Gastroesophageal sphincter (tissue), 4 donors: ENCODE results near the gene ERCC4. TPM values are rescaled to one million over a fixed set of nuclear protein-coding genes. Genes with fewer than 3 reads are reported as not detected.

Experiments
- ATAC-seq: fragments of 150-250 bp; one replicate; pipeline ENCODE4 v1.9.1; 2016; ENCODE audit warnings: mild to moderate bottlenecking, moderate library complexity
- H3K27ac ChIP-seq, 4 donors: fragments of 200-600 bp; sonication (generic) in 3 of 4; 1 replicate in 3 of 4; 2 replicates in 1 of 4; pipeline ENCODE4 v1.5.1; 2016 to 2019
- H3K27me3 ChIP-seq: fragments of 200-600 bp; sonication (generic); one replicate; pipeline ENCODE4 v1.5.1; 2019
- H3K36me3 ChIP-seq, 2 donors: fragments of 200-600 bp; sonication (generic); one replicate each; pipeline ENCODE4 v1.5.1; 2019; ENCODE audit warnings: control low read depth in 1 of 2
- H3K4me1 ChIP-seq, 3 donors: fragments of 200-600 bp; sonication (generic); 1 replicate in 2 of 3; 2 replicates in 1 of 3; pipeline ENCODE4 v1.5.1; 2016 to 2019; ENCODE audit warnings: control low read depth in 2 of 3
- H3K4me3 ChIP-seq, 2 donors: fragments of 200-600 bp; sonication (generic); one replicate each; pipeline ENCODE4 v1.5.1; 2019; ENCODE audit warnings: mild to moderate bottlenecking in 1 of 2, moderate library complexity in 1 of 2
- H3K9me3 ChIP-seq, 3 donors: fragments of 200-600 bp; sonication (generic); one replicate each; pipeline ENCODE4 v1.5.1; 2017 to 2019; ENCODE audit warnings: control low read depth in 2 of 3
- EP300 ChIP-seq: sonication (generic); formaldehyde crosslinking; IDR thresholded peaks from one replicate; pipeline ENCODE4 v1.6.1; 2017; ENCODE audit warnings: antibody characterized with exemption, mild to moderate bottlenecking
- POLR2A ChIP-seq, 2 donors: fragments of 450-650 bp; IDR thresholded peaks; one replicate each; pipeline ENCODE4 v1.6.1; 2017; ENCODE audit warnings: antibody characterized with exemption in 2 of 2, mild to moderate bottlenecking in 2 of 2, moderate library complexity in 1 of 2
- POLR2AphosphoS5 ChIP-seq: sonication (generic); formaldehyde crosslinking; IDR thresholded peaks from one replicate; pipeline ENCODE4 v1.6.1; 2017; ENCODE audit warnings: antibody characterized with exemption
- WGBS, 2 donors: methylation state at CpG; one replicate each; pipeline ENCODE4 v1.1.5; 2018; ENCODE audit warnings: low coverage in 1 of 2; 5-methylcytosine and 5-hydroxymethylcytosine counted together
- total RNA-seq, 4 donors: library from RNA; depleted of rRNA; stranded (reverse); fragments of >200 nt; gene quantifications; one replicate each; pipeline ENCODE4 v1.1.0, GENCODE V29; 2016
- TF ChIP-seq, protein P1 (sequence below), 4 experiments: fragments of 200-600 bp in 2 of 4; fragments of 450-650 bp in 2 of 4; sonication (generic) in 1 of 4; IDR thresholded peaks; one replicate each; pipeline ENCODE4 v1.5.1; 2017 to 2019; ENCODE audit warnings: antibody characterized with exemption in 4 of 4, mild to moderate bottlenecking in 2 of 4, moderate library complexity in 2 of 4

ERCC4 gene
- total RNA-seq, 4 donors from 2014 or later = 6.3 to 12.5 (median 9.2) TPM

DNA sequence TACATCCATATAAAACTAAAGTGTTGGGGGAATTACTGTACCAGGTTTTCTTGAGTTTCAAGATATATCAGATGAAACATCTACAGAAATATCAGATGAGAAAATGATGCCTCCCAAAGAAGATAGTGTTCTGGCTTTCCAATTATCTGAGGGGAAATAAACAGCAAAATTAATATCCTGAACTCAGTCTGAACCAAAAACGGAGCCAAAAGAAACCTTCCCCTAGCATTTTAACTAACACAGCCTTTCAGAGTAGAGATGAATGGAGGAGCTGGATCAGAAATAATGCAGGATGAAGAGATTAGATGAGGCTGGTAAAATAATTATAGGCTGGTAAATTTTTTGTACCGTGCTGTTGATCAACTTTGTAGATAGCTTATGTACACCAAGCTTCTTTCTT lies 16.2 kb downstream of the ERCC4 start:
- H3K27ac ChIP-seq = no peak overlapping the region
- no peak for ATAC-seq
- TF ChIP-seq EP300 = no peak
- TF ChIP-seq POLR2AphosphoS5 = no peak
- TF ChIP-seq POLR2A (IDR thresholded peaks at IDR 0.05) = no peak
- TF ChIP-seq, protein P1, sequence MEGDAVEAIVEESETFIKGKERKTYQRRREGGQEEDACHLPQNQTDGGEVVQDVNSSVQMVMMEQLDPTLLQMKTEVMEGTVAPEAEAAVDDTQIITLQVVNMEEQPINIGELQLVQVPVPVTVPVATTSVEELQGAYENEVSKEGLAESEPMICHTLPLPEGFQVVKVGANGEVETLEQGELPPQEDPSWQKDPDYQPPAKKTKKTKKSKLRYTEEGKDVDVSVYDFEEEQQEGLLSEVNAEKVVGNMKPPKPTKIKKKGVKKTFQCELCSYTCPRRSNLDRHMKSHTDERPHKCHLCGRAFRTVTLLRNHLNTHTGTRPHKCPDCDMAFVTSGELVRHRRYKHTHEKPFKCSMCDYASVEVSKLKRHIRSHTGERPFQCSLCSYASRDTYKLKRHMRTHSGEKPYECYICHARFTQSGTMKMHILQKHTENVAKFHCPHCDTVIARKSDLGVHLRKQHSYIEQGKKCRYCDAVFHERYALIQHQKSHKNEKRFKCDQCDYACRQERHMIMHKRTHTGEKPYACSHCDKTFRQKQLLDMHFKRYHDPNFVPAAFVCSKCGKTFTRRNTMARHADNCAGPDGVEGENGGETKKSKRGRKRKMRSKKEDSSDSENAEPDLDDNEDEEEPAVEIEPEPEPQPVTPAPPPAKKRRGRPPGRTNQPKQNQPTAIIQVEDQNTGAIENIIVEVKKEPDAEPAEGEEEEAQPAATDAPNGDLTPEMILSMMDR (IDR thresholded peaks at IDR 0.05) = no peak
- H3K4me3 ChIP-seq = no peak overlapping the region
- no peaks in the 10 kb centered on the region for H3K27me3 ChIP-seq
- 64 to 88% methylated on average over 1 to 2 of the region's 2 CpGs for WGBS, 2 donors
- peaks cover 0 to 81% of the 10 kb centered on the region in 2 donors for H3K36me3 ChIP-seq
- H3K4me1 ChIP-seq = peaks cover 0 to 7% (median 0%) of the 10 kb centered on the region in 3 donors
- no peaks in the 10 kb centered on the region for H3K9me3 ChIP-seq

DNA sequence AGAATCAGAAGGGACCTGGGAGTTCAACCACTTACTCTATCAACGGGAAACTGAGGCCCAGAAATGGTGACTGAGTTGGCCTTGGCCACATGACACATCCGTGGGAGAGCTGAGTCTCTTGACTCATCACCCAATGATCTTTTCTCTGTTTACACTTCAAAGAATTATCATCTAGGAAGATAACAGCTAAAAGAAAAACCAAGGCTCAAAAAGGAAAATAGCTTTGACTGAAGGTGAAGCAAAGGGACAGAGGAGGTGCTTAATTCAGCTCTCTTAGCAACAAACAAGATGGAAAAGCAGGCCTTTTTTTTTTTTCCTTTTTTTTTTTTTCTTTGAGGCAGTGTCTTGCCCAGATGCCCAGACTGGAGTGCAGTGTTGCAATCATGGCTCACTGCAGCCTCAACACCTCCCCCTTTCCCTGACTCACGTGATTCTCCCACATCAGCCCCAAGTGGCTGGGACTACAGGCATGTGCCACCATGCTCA lies 16.7 kb downstream of the ERCC4 start:
- TF ChIP-seq EP300 = no peak
- no peak for TF ChIP-seq POLR2A (IDR thresholded peaks at IDR 0.05)
- TF ChIP-seq, protein P1 (IDR thresholded peaks at IDR 0.05) = no peak
- no peak for TF ChIP-seq POLR2AphosphoS5
- Histone ChIP-seq H3K4me1 (peaks cover 0 to 7% (median 0%) of the 10 kb centered on the region in 3 donors), H3K9me3 (no peaks in the 10 kb centered on the region), H3K4me3 (no peak overlapping the region), H3K36me3 (peaks cover 0 to 78% of the 10 kb centered on the region in 2 donors), H3K27ac (no peak overlapping the region), H3K27me3 (no peaks in the 10 kb centered on the region)
- peak; percentile 70 for ATAC-seq
- WGBS, 2 donors = 32 to 70% methylated on average over 2 to 3 of the region's 3 CpGs

DNA sequence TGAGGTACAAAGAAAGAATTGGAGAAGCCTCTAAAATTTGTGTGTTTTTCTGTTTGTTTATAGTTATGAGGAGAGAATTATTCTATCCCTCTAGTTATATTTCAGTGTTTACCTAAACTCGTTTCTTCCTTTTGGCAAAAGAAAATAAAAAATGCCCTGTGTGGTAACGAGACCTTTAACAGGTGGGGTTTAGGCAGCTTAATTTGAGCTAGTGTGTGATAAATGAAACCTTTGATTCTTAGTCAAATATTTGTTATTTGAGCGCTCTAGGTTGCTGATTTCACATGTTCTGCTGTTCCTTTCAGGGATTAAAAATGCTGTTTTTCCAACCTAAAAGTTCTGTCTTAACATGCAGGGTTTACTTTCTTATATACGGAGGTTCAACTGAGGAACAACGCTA lies 17.5 kb downstream of the ERCC4 start:
- no peak overlapping the region for H3K4me3 ChIP-seq
- H3K27ac ChIP-seq = no peak overlapping the region
- no peak for ATAC-seq
- no peaks in the 10 kb centered on the region for H3K9me3 ChIP-seq
- TF ChIP-seq POLR2A (IDR thresholded peaks at IDR 0.05) (no peak), POLR2AphosphoS5 (no peak)
- TF ChIP-seq, protein P1 (IDR thresholded peaks at IDR 0.05) = no peak
- peaks cover 0 to 74% of the 10 kb centered on the region in 2 donors for H3K36me3 ChIP-seq
- H3K4me1 ChIP-seq = peaks cover 0 to 7% (median 0%) of the 10 kb centered on the region in 3 donors
- 83 to 90% methylated on average over 3 to 5 of the region's 5 CpGs for WGBS, 2 donors
- no peaks in the 10 kb centered on the region for H3K27me3 ChIP-seq

DNA sequence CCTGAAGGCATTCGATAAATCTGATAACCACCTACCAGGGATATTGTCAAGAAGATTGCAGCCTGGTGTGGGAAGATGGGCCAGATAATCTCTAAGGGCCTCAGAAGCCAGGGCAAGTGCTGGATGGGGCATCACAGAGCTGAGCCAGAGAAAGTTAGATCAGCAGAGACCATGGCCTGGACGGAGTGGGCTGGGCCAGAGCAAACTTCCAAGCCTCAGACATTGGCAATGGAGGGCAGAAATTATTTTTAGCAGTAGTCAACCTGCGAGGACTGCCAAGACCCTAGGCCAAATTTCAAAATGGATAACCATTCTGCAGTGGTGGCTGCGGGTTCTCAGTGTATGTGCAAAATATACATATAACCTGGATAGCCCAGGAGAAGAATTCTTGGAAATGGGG lies 18.5 kb downstream of the ERCC4 start:
- Histone ChIP-seq H3K4me1 (peaks cover 0 to 7% (median 0%) of the 10 kb centered on the region in 3 donors), H3K4me3 (no peak overlapping the region), H3K36me3 (peaks cover 0 to 66% of the 10 kb centered on the region in 2 donors), H3K27me3 (no peaks in the 10 kb centered on the region), H3K9me3 (no peaks in the 10 kb centered on the region), H3K27ac (no peak overlapping the region)
- WGBS, 2 donors = 74 to 86% methylated on average over 3 to 4 of the region's 4 CpGs
- TF ChIP-seq EP300 (no peak), POLR2A (IDR thresholded peaks at IDR 0.05) (no peak), POLR2AphosphoS5 (no peak)
- TF ChIP-seq, protein P1 (IDR thresholded peaks at IDR 0.05) = no peak
- ATAC-seq = no peak

DNA sequence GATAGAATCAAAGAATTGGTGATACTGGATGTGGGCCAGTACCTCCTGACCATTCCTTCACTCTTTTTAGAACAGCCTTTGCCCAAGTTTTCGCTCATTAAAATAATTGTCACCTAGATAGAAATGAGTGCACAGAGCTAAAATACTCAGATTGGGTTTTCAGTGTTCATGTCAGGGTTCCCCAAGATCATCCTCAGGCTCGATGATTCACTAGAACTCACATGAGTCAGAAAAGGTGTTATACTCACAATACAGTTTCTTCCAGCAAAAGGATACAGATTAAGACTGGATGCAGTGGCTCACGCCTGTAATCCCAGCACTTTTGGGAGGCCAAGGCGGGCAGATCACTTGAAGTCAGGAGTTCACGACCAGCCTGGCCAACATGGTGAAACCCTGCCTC lies 19.9 kb downstream of the ERCC4 start:
- Histone ChIP-seq H3K9me3 (no peaks in the 10 kb centered on the region), H3K4me1 (peaks cover 0 to 7% (median 0%) of the 10 kb centered on the region in 3 donors), H3K4me3 (no peak overlapping the region), H3K36me3 (peaks cover 0 to 61% of the 10 kb centered on the region in 2 donors), H3K27me3 (no peaks in the 10 kb centered on the region), H3K27ac (no peak overlapping the region)
- TF ChIP-seq POLR2A (IDR thresholded peaks at IDR 0.05) (no peak), POLR2AphosphoS5 (no peak), EP300 (no peak)
- TF ChIP-seq, protein P1 (IDR thresholded peaks at IDR 0.05) = no peak
- ATAC-seq = no peak
- WGBS, 2 donors = 93 to 100% methylated on average over 2 to 4 of the region's 5 CpGs
